Adrenal gland (tissue), 5 donors: Measurements from ENCODE around the gene SPATA4.

Source experiments
- POLR2A ChIP-seq, 2 donors: fragments of 450-650 bp; IDR thresholded peaks; one replicate each; pipeline ENCODE4 v1.6.1; 2017; ENCODE audit warnings: antibody characterized with exemption in 2 of 2, mild to moderate bottlenecking in 2 of 2, moderate library complexity in 1 of 2
- TF ChIP-seq, protein P1 (sequence below), 6 experiments: fragments of 450-650 bp in 4 of 6; fragments of 200-600 bp in 2 of 6; sonication (generic) in 1 of 6; IDR thresholded peaks; 1 replicate in 5 of 6; 2 replicates in 1 of 6; pipeline versions ENCODE4 v1.5.1 to v1.8.0; 2016 to 2021; ENCODE audit warnings: antibody characterized with exemption in 6 of 6, mild to moderate bottlenecking in 2 of 6, moderate library complexity in 1 of 6
- donor health status: DM: no; HTN: no; CAD: no.

DNA sequence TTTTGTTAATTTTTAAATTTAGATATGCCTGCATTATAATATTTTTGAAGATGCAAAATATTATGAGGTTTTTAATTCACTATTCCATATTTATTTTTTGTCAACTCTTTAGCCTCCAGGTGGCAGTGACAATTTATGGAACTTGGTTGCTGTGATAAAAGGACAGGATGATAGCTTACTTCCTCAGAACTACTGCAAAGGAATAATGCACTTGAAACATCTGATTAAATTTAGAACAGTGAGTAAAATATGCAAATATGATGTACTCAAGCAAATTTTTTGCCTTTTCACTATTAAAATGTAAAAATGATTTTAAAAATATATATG is 45.1 kb downstream of the SPATA4 start:
- TF ChIP-seq, protein P1, sequence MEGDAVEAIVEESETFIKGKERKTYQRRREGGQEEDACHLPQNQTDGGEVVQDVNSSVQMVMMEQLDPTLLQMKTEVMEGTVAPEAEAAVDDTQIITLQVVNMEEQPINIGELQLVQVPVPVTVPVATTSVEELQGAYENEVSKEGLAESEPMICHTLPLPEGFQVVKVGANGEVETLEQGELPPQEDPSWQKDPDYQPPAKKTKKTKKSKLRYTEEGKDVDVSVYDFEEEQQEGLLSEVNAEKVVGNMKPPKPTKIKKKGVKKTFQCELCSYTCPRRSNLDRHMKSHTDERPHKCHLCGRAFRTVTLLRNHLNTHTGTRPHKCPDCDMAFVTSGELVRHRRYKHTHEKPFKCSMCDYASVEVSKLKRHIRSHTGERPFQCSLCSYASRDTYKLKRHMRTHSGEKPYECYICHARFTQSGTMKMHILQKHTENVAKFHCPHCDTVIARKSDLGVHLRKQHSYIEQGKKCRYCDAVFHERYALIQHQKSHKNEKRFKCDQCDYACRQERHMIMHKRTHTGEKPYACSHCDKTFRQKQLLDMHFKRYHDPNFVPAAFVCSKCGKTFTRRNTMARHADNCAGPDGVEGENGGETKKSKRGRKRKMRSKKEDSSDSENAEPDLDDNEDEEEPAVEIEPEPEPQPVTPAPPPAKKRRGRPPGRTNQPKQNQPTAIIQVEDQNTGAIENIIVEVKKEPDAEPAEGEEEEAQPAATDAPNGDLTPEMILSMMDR (IDR thresholded peaks at IDR 0.05): peak in 4 of 6 experiments; percentile 9 to 37 (median 27)
- TF ChIP-seq POLR2A (IDR thresholded peaks at IDR 0.05): no peak
